DOHH2 (cell line): ENCODE results near the gene GREB1.

Source experiments
- EZH2phosphoT487 ChIP-seq: fragments of 200-600 bp; sonication (generic); IDR thresholded peaks from 2 replicates; pipeline ENCODE4 v1.6.1; 2017; ENCODE audit warnings: borderline replicate concordance, mild to moderate bottlenecking, antibody characterized with exemption, low read length, moderate library complexity, mixed read lengths
- TF ChIP-seq, protein P1 (sequence below): fragments of 200-600 bp; sonication (generic); IDR thresholded peaks from one replicate; pipeline ENCODE4 v1.5.1; 2014; ENCODE audit warnings: antibody characterized with exemption, mild to moderate bottlenecking, low read depth, low read length; ENCODE audit not compliant: poor library complexity, severe bottlenecking

DNA sequence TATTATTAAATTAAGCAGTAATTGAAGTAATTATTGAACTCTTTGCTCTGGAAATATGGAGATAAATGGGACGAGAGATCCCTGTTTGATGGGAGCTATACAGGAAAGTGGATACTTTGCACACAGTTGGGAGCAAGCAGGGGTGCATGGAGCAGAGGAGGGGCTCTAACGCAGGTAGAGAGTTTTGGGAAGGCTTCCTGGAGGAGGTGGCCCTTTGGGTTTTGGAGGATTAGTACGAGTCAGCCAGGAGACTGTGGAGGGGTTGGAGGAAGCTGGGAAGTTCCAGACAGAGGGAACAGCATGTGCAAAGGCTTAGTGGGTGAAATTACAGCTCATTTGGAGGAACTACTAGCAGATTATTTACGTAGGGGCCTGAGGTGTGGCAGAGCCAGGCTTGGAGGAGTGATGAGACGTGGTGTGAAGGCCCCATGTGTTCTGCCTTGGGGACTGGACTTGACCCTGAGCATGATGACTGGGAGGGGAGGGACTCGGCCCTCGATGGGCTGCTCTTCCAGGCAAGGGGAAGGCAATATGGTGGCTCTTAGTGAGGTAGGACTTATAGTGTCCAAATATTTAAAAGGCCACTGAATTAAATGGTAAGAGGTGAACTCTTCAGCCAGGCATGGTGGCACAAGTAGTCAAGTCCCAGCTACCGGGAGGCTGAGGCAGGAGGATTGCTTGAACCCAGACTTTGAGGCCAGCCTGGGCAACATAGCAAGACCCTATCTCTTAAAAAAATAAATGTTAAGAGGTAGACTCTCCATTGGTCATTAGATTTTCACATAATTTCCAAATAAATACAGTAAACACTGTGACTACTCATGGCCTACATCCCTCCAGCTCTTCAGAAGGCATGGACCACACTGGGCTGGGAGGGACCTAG, 30.2 kb downstream of the GREB1 start:
- TF ChIP-seq, protein P1, sequence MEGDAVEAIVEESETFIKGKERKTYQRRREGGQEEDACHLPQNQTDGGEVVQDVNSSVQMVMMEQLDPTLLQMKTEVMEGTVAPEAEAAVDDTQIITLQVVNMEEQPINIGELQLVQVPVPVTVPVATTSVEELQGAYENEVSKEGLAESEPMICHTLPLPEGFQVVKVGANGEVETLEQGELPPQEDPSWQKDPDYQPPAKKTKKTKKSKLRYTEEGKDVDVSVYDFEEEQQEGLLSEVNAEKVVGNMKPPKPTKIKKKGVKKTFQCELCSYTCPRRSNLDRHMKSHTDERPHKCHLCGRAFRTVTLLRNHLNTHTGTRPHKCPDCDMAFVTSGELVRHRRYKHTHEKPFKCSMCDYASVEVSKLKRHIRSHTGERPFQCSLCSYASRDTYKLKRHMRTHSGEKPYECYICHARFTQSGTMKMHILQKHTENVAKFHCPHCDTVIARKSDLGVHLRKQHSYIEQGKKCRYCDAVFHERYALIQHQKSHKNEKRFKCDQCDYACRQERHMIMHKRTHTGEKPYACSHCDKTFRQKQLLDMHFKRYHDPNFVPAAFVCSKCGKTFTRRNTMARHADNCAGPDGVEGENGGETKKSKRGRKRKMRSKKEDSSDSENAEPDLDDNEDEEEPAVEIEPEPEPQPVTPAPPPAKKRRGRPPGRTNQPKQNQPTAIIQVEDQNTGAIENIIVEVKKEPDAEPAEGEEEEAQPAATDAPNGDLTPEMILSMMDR: no peak
- TF ChIP-seq EZH2phosphoT487: no peak
